Measurements from ENCODE around the gene ABHD17C. TPM values are rescaled to one million over a fixed set of nuclear protein-coding genes. Genes with fewer than 3 reads are reported as not detected.

Gene ABHD17C
- total and polyA plus RNA-seq, 2 of the 8 experiments (the other 6 are each of a cell fraction or from before 2014, with no cell fraction given): 20.2 to 29.8 TPM

- TF ChIP-seq HDAC2 (IDR thresholded peaks at IDR 0.05; ENCODE audit: borderline replicate concordance in 1 of 2, low read depth in 2 of 2, low read length in 2 of 2) (no peak), USF2 (IDR thresholded peaks at IDR 0.05; ENCODE audit: low read length) (no peak), KDM5A (IDR thresholded peaks at IDR 0.05; ENCODE audit: low read length) (no peak), ASH2L (IDR thresholded peaks at IDR 0.05; ENCODE audit: low read length) (no peak), EP300 (IDR thresholded peaks at IDR 0.05; ENCODE audit: borderline replicate concordance in 1 of 2, low read depth in 2 of 2, low read length in 2 of 2) (no peak), RXRA (IDR thresholded peaks at IDR 0.05; ENCODE audit: insufficient read depth, low read depth, low read length) (no peak), BCL11A (IDR thresholded peaks at IDR 0.05; ENCODE audit: low read depth in 2 of 2, low read length in 2 of 2) (no peak), POLR2AphosphoS5 (IDR thresholded peaks at IDR 0.05; ENCODE audit: low read depth, low read length) (no peak; the same call in 1 of the 2 replicates), RNF2 (IDR thresholded peaks at IDR 0.05; ENCODE audit: borderline replicate concordance, low read depth, low read length, missing control alignments, poor library complexity, severe bottlenecking) (no peak), CBX8 (IDR thresholded peaks at IDR 0.05; ENCODE audit: borderline replicate concordance, low read depth, low read length) (no peak), ATF2 (IDR thresholded peaks at IDR 0.05; ENCODE audit: low read length) (no peak), RBBP5 (IDR thresholded peaks at IDR 0.05; ENCODE audit: borderline replicate concordance, low read depth, low read length) (peak; percentile 76; the same call in 1 of the 2 replicates), SIX5 (IDR thresholded peaks at IDR 0.05; ENCODE audit: low read depth, low read length) (no peak), POU5F1 (IDR thresholded peaks at IDR 0.05; ENCODE audit: low read depth, low read length) (no peak), SUZ12 (IDR thresholded peaks at IDR 0.05; ENCODE audit: low read length) (0 out of 2 replicates have a peak, but pooled peaks have one; percentile 47), CBX5 (IDR thresholded peaks at IDR 0.05; ENCODE audit: low read depth, low read length) (no peak), CREB1 (IDR thresholded peaks at IDR 0.05) (no peak), SP4 (IDR thresholded peaks at IDR 0.05; ENCODE audit: low read length) (no peak), GABPA (IDR thresholded peaks at IDR 0.05; ENCODE audit: borderline replicate concordance, insufficient read depth, low read length) (no peak), JUND (IDR thresholded peaks at IDR 0.05; ENCODE audit: low read length) (no peak)
Observed at GRCh38 chr15:80695099-80695910, at the start of gene ABHD17C (continued).

Data from H1 (cell line).